Mucosa of descending colon (tissue), 3 donors: ENCODE results near the gene ZFP62. TPM values are rescaled to one million over a fixed set of nuclear protein-coding genes. Genes with fewer than 3 reads are reported as not detected.
"Not testable (repeated sequence)": the region's sequence is repeated elsewhere in the genome, so short reads cannot be mapped to it uniquely, and the experiment has no call there.

Experiments
- ATAC-seq: fragments of 200-7000 bp; cut with Tn5 transposase; one replicate; pipeline ENCODE4 v1.9.1; 2020; ENCODE audit warnings: mild to moderate bottlenecking, moderate library complexity
- DNase-seq, 3 donors: peaks; one replicate each; pipeline ENCODE4 v3.0.0-alpha.2; 2020
- H3K36me3 ChIP-seq: fragments of 200-600 bp; one replicate; pipeline ENCODE4 v1.8.0; 2021; ENCODE audit warnings: low read depth, mild to moderate bottlenecking
- H3K4me1 ChIP-seq: fragments of 200-600 bp; one replicate; pipeline ENCODE4 v1.8.0; 2021; ENCODE audit warnings: low read depth, mild to moderate bottlenecking
- H3K4me3 ChIP-seq: fragments of 200-600 bp; one replicate; pipeline ENCODE4 v1.8.0; 2021; ENCODE audit warnings: mild to moderate bottlenecking
- H3K9me3 ChIP-seq: fragments of 200-600 bp; one replicate; pipeline ENCODE4 v1.8.0; 2021; ENCODE audit warnings: mild to moderate bottlenecking
- CTCF ChIP-seq: fragments of 200-600 bp; IDR thresholded peaks from one replicate; pipeline ENCODE4 v1.8.0; 2022; ENCODE audit warnings: antibody characterized with exemption, mild to moderate bottlenecking
- intact Hi-C, 2 donors: fragments of 100-400 bp; cut with DNase I in 1 of 2; cut with micrococcal nuclease in 1 of 2; formaldehyde crosslinking; loops; one replicate each; pipeline versions ENCODE4 v1.11.0 to v1.11.1; 2022; cut with DNase I, micrococcal nuclease
- total RNA-seq, 3 donors: library from RNA; stranded (reverse); fragmentation: NEBNext Ultra II Directional in 2 of 3; extraction: Animal tissue kit (Norgen Biotek cat#: 25700) in 2 of 3; gene quantifications; one replicate each; pipeline versions ENCODE4 v1.2.1 to v1.2.4, GENCODE V29; 2021 to 2023
- donor health status: DM: no; HTN: no; CAD: no; lungs with moderate emphysema.
- donor health status: DM: no; HTN: no; CAD: no.
- donor health status: DM: no; HTN: yes; CAD: no.

Gene ZFP62
- total RNA-seq, 3 donors from 2014 or later = 37.3 to 41.5 (median 40.2) TPM

GRCh38 chr5:180831139-180832093, 29.7 kb downstream of the ZFP62 start:
- Histone ChIP-seq H3K4me3 (peak overlapping the region; percentile 78), H3K36me3 (no peaks in the 10 kb centered on the region), H3K4me1 (peaks cover 7% of the 10 kb centered on the region), H3K9me3 (peaks cover 10% of the 10 kb centered on the region)
- peak; percentile 97 for ATAC-seq
- no peak for TF ChIP-seq CTCF
- intact Hi-C loops = no loop called here
- DNase-seq = peak; percentile 92 to 94 (median 93)

- peaks cover 7% of the 10 kb centered on the region for H3K4me1 ChIP-seq
- peaks cover 10% of the 10 kb centered on the region for H3K9me3 ChIP-seq
- peak; percentile 80 to 87 (median 83) for DNase-seq
- H3K36me3 ChIP-seq = no peaks in the 10 kb centered on the region
- peak overlapping the region; percentile 78 for H3K4me3 ChIP-seq
- no peak for TF ChIP-seq CTCF
- peak; percentile 76 for ATAC-seq
- intact Hi-C loops = no loop called here
These were observed 30.6 kb downstream of the ZFP62 start for GRCh38 chr5:180830253-180831138.

- H3K4me3 ChIP-seq = no peak overlapping the region
- intact Hi-C loops = no loop called here
- no peak for DNase-seq
- no peak for TF ChIP-seq CTCF
- no peaks in the 10 kb centered on the region for H3K36me3 ChIP-seq
- peaks cover 7% of the 10 kb centered on the region for H3K4me1 ChIP-seq
- ATAC-seq = no peak
- peaks cover 10% of the 10 kb centered on the region for H3K9me3 ChIP-seq
These were observed 31.4 kb downstream of the ZFP62 start for GRCh38 chr5:180829726-180830125.

- not testable (repeated sequence) for H3K4me1 ChIP-seq
These were observed 32.1 kb downstream of the ZFP62 start for GRCh38 chr5:180828756-180829531.

DNA sequence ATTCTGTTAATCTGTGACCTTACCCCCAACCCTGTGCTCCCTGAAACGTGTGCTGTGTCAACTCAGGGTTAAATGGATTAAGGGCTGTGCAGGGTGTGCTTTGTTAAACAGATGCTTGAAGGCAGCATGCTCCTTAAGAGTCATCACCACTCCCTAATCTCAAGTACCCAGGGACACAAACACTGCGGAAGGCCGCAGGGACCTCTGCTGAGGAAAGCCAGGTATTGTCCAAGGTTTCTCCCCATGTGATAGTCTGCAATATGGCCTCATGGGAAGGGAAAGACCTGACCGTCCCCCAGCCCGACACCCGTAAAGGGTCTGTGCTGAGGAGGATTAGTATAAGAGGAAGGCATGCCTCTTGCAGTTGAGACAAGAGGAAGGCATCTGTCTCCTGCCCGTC, 33.7 kb downstream of the ZFP62 start:
- H3K36me3 ChIP-seq, H3K9me3 ChIP-seq, ATAC-seq, H3K4me3 ChIP-seq, intact Hi-C loops, DNase-seq, H3K4me1 ChIP-seq: not testable (repeated sequence)

More at GRCh38 chr5:180828756-180829531, 32.1 kb downstream of the ZFP62 start:
- DNase-seq, intact Hi-C loops, H3K36me3 ChIP-seq, H3K4me3 ChIP-seq, H3K9me3 ChIP-seq, ATAC-seq: not testable (repeated sequence)
